ENCODE data around the gene TELO2.

TELO2 gene

GRCh38 chr16:1452530-1452929 is 40.6 kb upstream of the TELO2 start:
- Mint-ChIP-seq H3K4me3 (no peak overlapping the region), H3K4me1 (no peaks in the 10 kb centered on the region), H3K27me3 (no peaks in the 10 kb centered on the region), H3K27ac (no peak overlapping the region), H3K36me3 (ENCODE audit: low read depth) (no peaks in the 10 kb centered on the region), H3K9me3 (no peaks in the 10 kb centered on the region)
- DNase-seq, result no peak
- no peak for ATAC-seq

GRCh38 chr16:1453316-1453715 is 39.8 kb upstream of the TELO2 start:
- Mint-ChIP-seq H3K36me3 (ENCODE audit: low read depth) (no peaks in the 10 kb centered on the region), H3K9me3 (no peaks in the 10 kb centered on the region)
- no peak for ATAC-seq

GRCh38 chr16:1454561-1454960 is 38.6 kb upstream of the TELO2 start:
- H3K36me3 Mint-ChIP-seq (ENCODE audit: low read depth), result no peaks in the 10 kb centered on the region
- H3K27ac Mint-ChIP-seq, result no peak overlapping the region
- no peak for ATAC-seq

More at GRCh38 chr16:1453316-1453715, 39.8 kb upstream of the TELO2 start:
- DNase-seq, result no peak
- Mint-ChIP-seq H3K27ac (no peak overlapping the region), H3K4me3 (no peak overlapping the region), H3K4me1 (no peaks in the 10 kb centered on the region), H3K27me3 (no peaks in the 10 kb centered on the region)

GRCh38 chr16:1455190-1456171 is 37.7 kb upstream of the TELO2 start:
- ATAC-seq, result no peak
- peaks cover 7% of the 10 kb centered on the region for H3K4me1 Mint-ChIP-seq
- H3K4me3 Mint-ChIP-seq, result no peak overlapping the region
- H3K36me3 Mint-ChIP-seq (ENCODE audit: low read depth), result no peaks in the 10 kb centered on the region
- DNase-seq, result no peak
- no peak overlapping the region for H3K27ac Mint-ChIP-seq
- H3K9me3 Mint-ChIP-seq, result no peaks in the 10 kb centered on the region
- H3K27me3 Mint-ChIP-seq, result no peaks in the 10 kb centered on the region

More at GRCh38 chr16:1454561-1454960, 38.6 kb upstream of the TELO2 start:
- no peak overlapping the region for H3K4me3 Mint-ChIP-seq
- DNase-seq, result no peak
- H3K27me3 Mint-ChIP-seq, result no peaks in the 10 kb centered on the region
- peaks cover 7% of the 10 kb centered on the region for H3K4me1 Mint-ChIP-seq
- no peaks in the 10 kb centered on the region for H3K9me3 Mint-ChIP-seq

GRCh38 chr16:1456951-1457350 is 36.2 kb upstream of the TELO2 start:
- ATAC-seq (no peak), DNase-seq (no peak)
- Mint-ChIP-seq H3K27ac (no peak overlapping the region), H3K36me3 (ENCODE audit: low read depth) (no peaks in the 10 kb centered on the region), H3K4me1 (peaks cover 7% of the 10 kb centered on the region), H3K9me3 (no peaks in the 10 kb centered on the region), H3K4me3 (no peak overlapping the region), H3K27me3 (no peaks in the 10 kb centered on the region)

GRCh38 chr16:1457489-1458245 is 35.5 kb upstream of the TELO2 start:
- Mint-ChIP-seq H3K27me3 (no peaks in the 10 kb centered on the region), H3K9me3 (no peaks in the 10 kb centered on the region), H3K4me3 (no peak overlapping the region), H3K36me3 (ENCODE audit: low read depth) (no peaks in the 10 kb centered on the region), H3K4me1 (peaks cover 7% of the 10 kb centered on the region), H3K27ac (no peak overlapping the region)
- DNase-seq (no peak), ATAC-seq (no peak)

- peaks cover 7% of the 10 kb centered on the region for H3K4me1 Mint-ChIP-seq
- no peak overlapping the region for H3K4me3 Mint-ChIP-seq
- peak; percentile 26 for DNase-seq
- H3K36me3 Mint-ChIP-seq (ENCODE audit: low read depth), result no peaks in the 10 kb centered on the region
- ATAC-seq, result peak; percentile 42
- no peaks in the 10 kb centered on the region for H3K9me3 Mint-ChIP-seq
- peak overlapping the region; percentile 14 for H3K27ac Mint-ChIP-seq
- H3K27me3 Mint-ChIP-seq, result no peaks in the 10 kb centered on the region
Observed at GRCh38 chr16:1458336-1458976, 34.7 kb upstream of the TELO2 start.

- no peaks in the 10 kb centered on the region for H3K27me3 Mint-ChIP-seq
- H3K36me3 Mint-ChIP-seq (ENCODE audit: low read depth), result no peaks in the 10 kb centered on the region
- DNase-seq (no peak), ATAC-seq (no peak)
- peak overlapping the region; percentile 14 for H3K27ac Mint-ChIP-seq
- H3K9me3 Mint-ChIP-seq, result no peaks in the 10 kb centered on the region
- peaks cover 7% of the 10 kb centered on the region for H3K4me1 Mint-ChIP-seq
- H3K4me3 Mint-ChIP-seq, result no peak overlapping the region
Observed at GRCh38 chr16:1458977-1459341, 34.2 kb upstream of the TELO2 start.

- H3K4me3 Mint-ChIP-seq, result no peak overlapping the region
- peaks cover 7% of the 10 kb centered on the region for H3K4me1 Mint-ChIP-seq
- no peaks in the 10 kb centered on the region for H3K27me3 Mint-ChIP-seq
- ATAC-seq, result no peak
- no peaks in the 10 kb centered on the region for H3K9me3 Mint-ChIP-seq
- DNase-seq, result no peak
- no peaks in the 10 kb centered on the region for H3K36me3 Mint-ChIP-seq (ENCODE audit: low read depth)
- H3K27ac Mint-ChIP-seq, result no peak overlapping the region
Observed at GRCh38 chr16:1459967-1460366, 33.2 kb upstream of the TELO2 start.

- Mint-ChIP-seq H3K9me3 (no peaks in the 10 kb centered on the region), H3K4me1 (peaks cover 7% of the 10 kb centered on the region), H3K27me3 (no peaks in the 10 kb centered on the region), H3K27ac (no peak overlapping the region), H3K4me3 (no peak overlapping the region), H3K36me3 (ENCODE audit: low read depth) (no peaks in the 10 kb centered on the region)
- DNase-seq (no peak), ATAC-seq (no peak)
Observed at GRCh38 chr16:1460602-1461138, 32.5 kb upstream of the TELO2 start.

- no peaks in the 10 kb centered on the region for H3K36me3 Mint-ChIP-seq (ENCODE audit: low read depth)
- peaks cover 7% of the 10 kb centered on the region for H3K4me1 Mint-ChIP-seq
- no peak for ATAC-seq
- no peaks in the 10 kb centered on the region for H3K27me3 Mint-ChIP-seq
- DNase-seq, result no peak
- H3K27ac Mint-ChIP-seq, result no peak overlapping the region
- H3K9me3 Mint-ChIP-seq, result no peaks in the 10 kb centered on the region
- H3K4me3 Mint-ChIP-seq, result no peak overlapping the region
Observed at GRCh38 chr16:1461146-1461545, 32.0 kb upstream of the TELO2 start.

GRCh38 chr16:1464196-1464893 is 28.8 kb upstream of the TELO2 start:
- no peak for DNase-seq
- no peaks in the 10 kb centered on the region for H3K36me3 Mint-ChIP-seq (ENCODE audit: low read depth)
- H3K27me3 Mint-ChIP-seq, result no peaks in the 10 kb centered on the region
- no peak for ATAC-seq
- H3K27ac Mint-ChIP-seq, result no peak overlapping the region
- no peaks in the 10 kb centered on the region for H3K4me1 Mint-ChIP-seq
- H3K9me3 Mint-ChIP-seq, result no peaks in the 10 kb centered on the region
- no peak overlapping the region for H3K4me3 Mint-ChIP-seq

- ATAC-seq, result no peak
- DNase-seq, result no peak
- Mint-ChIP-seq H3K36me3 (ENCODE audit: low read depth) (no peaks in the 10 kb centered on the region), H3K4me1 (peaks cover 3% of the 10 kb centered on the region), H3K9me3 (no peaks in the 10 kb centered on the region), H3K4me3 (no peak overlapping the region), H3K27ac (no peak overlapping the region), H3K27me3 (no peaks in the 10 kb centered on the region)
Observed at GRCh38 chr16:1464894-1465566, 28.1 kb upstream of the TELO2 start.

- Mint-ChIP-seq H3K36me3 (ENCODE audit: low read depth) (no peaks in the 10 kb centered on the region), H3K27me3 (no peaks in the 10 kb centered on the region), H3K4me3 (no peak overlapping the region), H3K27ac (no peak overlapping the region), H3K9me3 (no peaks in the 10 kb centered on the region), H3K4me1 (peaks cover 7% of the 10 kb centered on the region)
- DNase-seq, result no peak
- no peak for ATAC-seq
Observed at GRCh38 chr16:1465567-1465915, 27.6 kb upstream of the TELO2 start.
